Mucosa of descending colon (tissue), 3 donors: Measurements from ENCODE around the gene UBFD1. TPM values are rescaled to one million over a fixed set of nuclear protein-coding genes. Genes with fewer than 3 reads are reported as not detected.
"Not testable (repeated sequence)": the region's sequence is repeated elsewhere in the genome, so short reads cannot be mapped to it uniquely, and the experiment has no call there.

Source experiments
- ATAC-seq: fragments of 200-7000 bp; cut with Tn5 transposase; one replicate; pipeline ENCODE4 v1.9.1; 2020; ENCODE audit warnings: mild to moderate bottlenecking, moderate library complexity
- DNase-seq, 3 donors: peaks; one replicate each; pipeline ENCODE4 v3.0.0-alpha.2; 2020
- H3K36me3 ChIP-seq: fragments of 200-600 bp; one replicate; pipeline ENCODE4 v1.8.0; 2021; ENCODE audit warnings: low read depth, mild to moderate bottlenecking
- H3K4me1 ChIP-seq: fragments of 200-600 bp; one replicate; pipeline ENCODE4 v1.8.0; 2021; ENCODE audit warnings: low read depth, mild to moderate bottlenecking
- H3K4me3 ChIP-seq: fragments of 200-600 bp; one replicate; pipeline ENCODE4 v1.8.0; 2021; ENCODE audit warnings: mild to moderate bottlenecking
- H3K9me3 ChIP-seq: fragments of 200-600 bp; one replicate; pipeline ENCODE4 v1.8.0; 2021; ENCODE audit warnings: mild to moderate bottlenecking
- CTCF ChIP-seq: fragments of 200-600 bp; IDR thresholded peaks from one replicate; pipeline ENCODE4 v1.8.0; 2022; ENCODE audit warnings: antibody characterized with exemption, mild to moderate bottlenecking
- intact Hi-C, 2 donors: fragments of 100-400 bp; cut with DNase I in 1 of 2; cut with micrococcal nuclease in 1 of 2; formaldehyde crosslinking; loops; one replicate each; pipeline versions ENCODE4 v1.11.0 to v1.11.1; 2022; cut with DNase I, micrococcal nuclease
- total RNA-seq, 3 donors: library from RNA; stranded (reverse); fragmentation: NEBNext Ultra II Directional in 2 of 3; extraction: Animal tissue kit (Norgen Biotek cat#: 25700) in 2 of 3; gene quantifications; one replicate each; pipeline versions ENCODE4 v1.2.1 to v1.2.4, GENCODE V29; 2021 to 2023
- donor health status: DM: no; HTN: no; CAD: no; lungs with moderate emphysema.
- donor health status: DM: no; HTN: no; CAD: no.
- donor health status: DM: no; HTN: yes; CAD: no.

Gene UBFD1
- total RNA-seq, 3 donors from 2014 or later, result 27.8 to 38.3 (median 28.5) TPM

- Histone ChIP-seq H3K4me3 (no peak overlapping the region), H3K36me3 (peaks cover 9% of the 10 kb centered on the region), H3K4me1 (no peaks in the 10 kb centered on the region), H3K9me3 (no peaks in the 10 kb centered on the region)
- ATAC-seq (no peak), DNase-seq (no peak)
- intact Hi-C loops, result no loop called here
- no peak for TF ChIP-seq CTCF
These were observed 20.1 kb upstream of the UBFD1 start for GRCh38 chr16:23537390-23537789.

GRCh38 chr16:23538919-23539278 is 18.6 kb upstream of the UBFD1 start:
- no peak overlapping the region for H3K4me3 ChIP-seq
- no peaks in the 10 kb centered on the region for H3K9me3 ChIP-seq
- H3K4me1 ChIP-seq, result no peaks in the 10 kb centered on the region
- no peak for TF ChIP-seq CTCF
- intact Hi-C loops, result no loop called here
- peaks cover 9% of the 10 kb centered on the region for H3K36me3 ChIP-seq
- DNase-seq (no peak), ATAC-seq (no peak)

GRCh38 chr16:23539984-23540816 is 17.3 kb upstream of the UBFD1 start:
- Histone ChIP-seq H3K4me3 (no peak overlapping the region), H3K4me1 (no peaks in the 10 kb centered on the region), H3K9me3 (no peaks in the 10 kb centered on the region), H3K36me3 (peaks cover 3% of the 10 kb centered on the region)
- ATAC-seq (peak; percentile 16), DNase-seq (no peak)
- intact Hi-C loops, result no loop called here
- no peak for TF ChIP-seq CTCF

- intact Hi-C loops, H3K9me3 ChIP-seq, H3K36me3 ChIP-seq, H3K4me1 ChIP-seq, ATAC-seq, H3K4me3 ChIP-seq, DNase-seq: not testable (repeated sequence)
These were observed 16.7 kb upstream of the UBFD1 start for GRCh38 chr16:23540817-23541178.

GRCh38 chr16:23544436-23544835 is 13.1 kb upstream of the UBFD1 start:
- H3K36me3 ChIP-seq, result peaks cover 5% of the 10 kb centered on the region
- no peaks in the 10 kb centered on the region for H3K4me1 ChIP-seq
- H3K4me3 ChIP-seq, result no peak overlapping the region
- ATAC-seq (no peak), DNase-seq (no peak)
- H3K9me3 ChIP-seq, result no peaks in the 10 kb centered on the region
- TF ChIP-seq CTCF, result no peak
- intact Hi-C loops, result no loop called here

GRCh38 chr16:23549938-23550337 is 7.6 kb upstream of the UBFD1 start:
- intact Hi-C loops, result no loop called here
- peaks cover 8% of the 10 kb centered on the region for H3K36me3 ChIP-seq
- ATAC-seq, result no peak

More at GRCh38 chr16:23549938-23550337, 7.6 kb upstream of the UBFD1 start:
- TF ChIP-seq CTCF, result no peak
- Histone ChIP-seq H3K9me3 (no peaks in the 10 kb centered on the region), H3K4me1 (no peaks in the 10 kb centered on the region), H3K4me3 (no peak overlapping the region)
- no peak for DNase-seq
